Right hindlimb (tissue), 1 donor: ENCODE results near the gene NECTIN3.

Source experiments
- DNase-seq: peaks from one replicate; pipeline ENCODE4 v3.0.0-alpha.2; 2018

The NECTIN3 gene

GRCh38 chr3:111084911-111085310 lies 13.3 kb downstream of the NECTIN3 start:
- DNase-seq = no peak

GRCh38 chr3:111087924-111088469 lies 16.4 kb downstream of the NECTIN3 start:
- no peak for DNase-seq

- DNase-seq = no peak
These were observed 25.0 kb downstream of the NECTIN3 start for GRCh38 chr3:111096487-111097209.

- DNase-seq = no peak
These were observed 32.2 kb downstream of the NECTIN3 start for GRCh38 chr3:111103807-111104206.

- no peak for DNase-seq
These were observed 35.5 kb downstream of the NECTIN3 start for GRCh38 chr3:111106993-111107661.

- DNase-seq = no peak
These were observed 36.0 kb downstream of the NECTIN3 start for GRCh38 chr3:111107662-111108035.

- DNase-seq = no peak
These were observed 41.3 kb downstream of the NECTIN3 start for GRCh38 chr3:111112913-111113312.

- no peak for DNase-seq
These were observed 57.3 kb downstream of the NECTIN3 start for GRCh38 chr3:111128884-111129283.

GRCh38 chr3:111130827-111131226 lies 59.2 kb downstream of the NECTIN3 start:
- DNase-seq = no peak

GRCh38 chr3:111134302-111134701 lies 62.7 kb downstream of the NECTIN3 start:
- no peak for DNase-seq

GRCh38 chr3:111151438-111151837 lies 79.8 kb downstream of the NECTIN3 start:
- no peak for DNase-seq

GRCh38 chr3:111152496-111152895 lies 80.9 kb downstream of the NECTIN3 start:
- no peak for DNase-seq

GRCh38 chr3:111156517-111156916 lies 84.9 kb downstream of the NECTIN3 start:
- no peak for DNase-seq

- no peak for DNase-seq
These were observed 87.8 kb downstream of the NECTIN3 start for GRCh38 chr3:111159391-111159790.

- no peak for DNase-seq
These were observed 93.0 kb downstream of the NECTIN3 start for GRCh38 chr3:111164621-111165020.

- no peak for DNase-seq
These were observed 93.8 kb downstream of the NECTIN3 start for GRCh38 chr3:111165411-111165810.

- DNase-seq = no peak
These were observed 101.8 kb downstream of the NECTIN3 start for GRCh38 chr3:111173328-111173900.

- DNase-seq = no peak
These were observed 102.3 kb downstream of the NECTIN3 start for GRCh38 chr3:111173906-111174305.

GRCh38 chr3:111190518-111190917 lies 118.9 kb downstream of the NECTIN3 start:
- no peak for DNase-seq

- no peak for DNase-seq
These were observed 121.9 kb downstream of the NECTIN3 start for GRCh38 chr3:111193472-111193871.

GRCh38 chr3:111194048-111194447 lies 122.4 kb downstream of the NECTIN3 start:
- no peak for DNase-seq

- no peak for DNase-seq
These were observed 125.9 kb downstream of the NECTIN3 start for GRCh38 chr3:111197485-111197884.

GRCh38 chr3:111200027-111200426 lies 128.4 kb downstream of the NECTIN3 start:
- no peak for DNase-seq
